ENCODE measurements around the gene SLC39A2. TPM values are rescaled to one million over a fixed set of nuclear protein-coding genes. Genes with fewer than 3 reads are reported as not detected.
"Not testable (repeated sequence)": the region's sequence is repeated elsewhere in the genome, so short reads cannot be mapped to it uniquely, and the experiment has no call there.

The SLC39A2 gene
- total RNA-seq, 1 donor from 2014 or later: not detected

DNA sequence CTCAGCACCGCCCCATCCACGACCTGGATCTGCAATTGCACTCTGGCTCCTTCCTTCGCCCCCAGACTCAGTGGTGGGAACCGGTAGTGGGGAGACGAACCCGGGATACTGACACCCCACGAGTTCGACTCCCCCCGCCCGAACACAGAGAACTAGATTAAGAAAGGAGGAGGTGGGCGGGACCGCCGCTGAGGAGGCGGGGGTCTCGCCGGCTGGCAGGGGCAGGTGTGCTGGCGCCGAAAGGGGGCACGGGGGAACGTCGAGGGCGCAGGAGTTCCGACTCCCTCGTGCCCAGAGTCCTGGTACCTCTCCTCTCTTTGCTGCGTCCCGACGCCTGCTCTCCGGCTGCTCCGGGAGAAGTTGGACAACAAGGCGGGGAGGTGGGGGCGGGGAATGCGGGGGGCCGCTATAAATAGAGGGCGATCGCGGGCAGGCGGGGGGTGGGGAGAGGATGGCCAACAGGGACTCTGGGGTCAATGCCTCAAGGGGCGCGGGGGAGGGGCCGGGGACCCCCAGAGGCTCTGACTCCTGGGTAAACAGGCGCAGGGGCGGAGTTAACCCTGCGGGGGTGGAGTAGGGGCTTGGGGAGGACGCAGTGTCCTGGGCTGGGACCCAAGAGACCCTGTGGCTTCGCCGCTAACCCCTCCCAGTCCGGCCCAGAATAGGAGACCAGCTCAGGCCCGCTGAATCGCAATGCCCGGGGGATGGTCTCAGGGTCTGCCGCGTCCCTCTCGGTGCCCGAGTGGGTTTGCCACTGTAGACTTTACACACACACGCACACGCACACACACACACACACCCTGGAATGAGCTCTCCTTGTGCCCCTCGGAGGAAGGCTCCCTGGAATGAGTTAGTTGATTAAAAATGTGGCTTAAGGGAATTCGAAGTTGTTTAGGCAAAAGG lies 26.5 kb downstream of the SLC39A2 start:
- DNase-seq: peak; percentile 60

DNA sequence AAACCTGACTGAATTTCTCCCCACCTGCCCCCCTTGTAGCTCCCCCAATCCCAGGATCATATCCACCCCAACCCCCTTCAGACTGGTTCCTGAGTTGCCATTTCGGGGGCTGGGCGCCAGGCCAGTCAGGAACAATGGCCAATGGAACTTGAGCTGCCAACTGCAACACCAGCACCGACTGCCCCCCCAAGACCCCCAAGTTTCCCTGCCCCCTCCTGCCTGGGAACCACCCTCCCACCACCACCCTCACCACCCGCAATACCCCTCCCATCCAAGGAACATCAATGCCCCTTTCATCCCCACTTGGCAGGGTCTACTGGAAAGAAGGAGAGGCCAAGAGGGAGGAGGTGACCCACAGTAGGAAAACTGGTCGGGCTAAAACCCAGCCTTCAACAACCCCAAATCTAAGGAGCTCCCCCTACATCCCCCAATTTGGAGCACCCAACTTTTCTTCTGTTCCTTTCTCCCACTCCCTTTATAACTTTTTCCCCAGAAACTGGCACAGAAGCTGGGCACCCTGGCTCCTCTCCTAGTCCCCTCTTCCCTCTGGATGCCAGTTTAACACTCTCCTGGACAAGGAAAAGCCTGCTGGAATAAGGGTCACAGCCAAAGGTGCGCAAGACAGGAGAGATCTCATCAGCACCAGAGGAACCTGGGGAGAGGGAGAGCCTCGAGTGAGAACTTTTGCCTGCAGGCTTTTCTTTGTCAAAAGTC lies 27.3 kb downstream of the SLC39A2 start:
- peak; percentile 67 for DNase-seq

DNA sequence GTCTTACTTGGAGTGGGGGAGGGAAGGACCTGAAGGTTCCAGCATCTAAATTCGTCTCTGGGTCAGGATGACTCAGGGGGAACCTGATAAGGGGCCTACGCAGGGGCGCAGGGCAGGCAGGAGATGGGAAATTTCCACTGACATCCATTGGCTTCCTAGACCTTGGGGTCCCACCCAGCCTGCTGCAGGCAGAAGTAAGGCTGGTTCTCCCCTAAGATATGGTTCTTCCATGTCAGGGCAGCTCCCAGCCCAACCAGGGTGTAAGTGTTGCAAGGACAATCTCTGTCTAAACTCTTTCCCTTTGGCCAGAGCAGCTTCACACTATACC lies 27.9 kb downstream of the SLC39A2 start:
- DNase-seq: no peak

DNA sequence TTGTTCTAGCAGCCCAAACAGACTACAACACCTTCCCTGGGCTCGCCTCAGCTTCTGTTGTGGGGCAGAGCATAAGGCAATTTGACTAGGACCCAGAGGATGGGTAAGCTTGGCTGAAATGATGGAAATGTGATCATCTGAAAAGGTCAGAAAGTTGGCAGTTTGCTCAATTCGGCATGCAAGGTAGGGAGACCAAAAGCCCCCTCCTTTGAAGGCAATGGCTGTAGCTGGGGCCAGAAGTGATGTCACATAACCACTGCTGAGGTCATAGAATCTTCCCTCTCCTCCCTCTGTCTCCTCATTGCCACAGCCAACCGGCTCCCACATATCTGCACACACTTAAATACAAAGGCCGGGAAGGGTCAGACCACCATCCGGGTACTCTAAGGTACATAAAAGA lies 30.8 kb downstream of the SLC39A2 start, which contains the start of gene TPPP2:
Gene TPPP2 (plus strand): TSS at position 301 of the 400 bp plus-strand sequence. CDS start 365 bp downstream, outside the sequence.
- DNase-seq: no peak

DNA sequence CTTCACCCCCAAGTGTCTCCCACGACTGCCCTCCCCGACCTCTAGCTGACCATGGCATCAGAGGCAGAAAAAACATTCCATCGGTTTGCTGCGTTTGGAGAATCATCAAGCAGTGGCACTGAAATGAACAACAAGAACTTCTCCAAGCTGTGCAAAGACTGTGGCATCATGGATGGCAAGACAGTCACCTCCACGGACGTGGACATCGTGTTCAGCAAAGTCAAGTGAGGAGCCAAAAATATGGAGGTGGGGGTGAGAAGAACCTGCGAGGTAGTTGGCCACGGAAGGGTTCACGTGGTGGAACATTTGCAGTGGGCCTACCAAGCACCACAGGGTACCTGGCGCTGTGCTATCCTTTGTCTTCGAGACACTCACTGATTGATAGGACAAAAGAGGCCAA lies 31.4 kb downstream of the SLC39A2 start:
- DNase-seq: no peak

DNA sequence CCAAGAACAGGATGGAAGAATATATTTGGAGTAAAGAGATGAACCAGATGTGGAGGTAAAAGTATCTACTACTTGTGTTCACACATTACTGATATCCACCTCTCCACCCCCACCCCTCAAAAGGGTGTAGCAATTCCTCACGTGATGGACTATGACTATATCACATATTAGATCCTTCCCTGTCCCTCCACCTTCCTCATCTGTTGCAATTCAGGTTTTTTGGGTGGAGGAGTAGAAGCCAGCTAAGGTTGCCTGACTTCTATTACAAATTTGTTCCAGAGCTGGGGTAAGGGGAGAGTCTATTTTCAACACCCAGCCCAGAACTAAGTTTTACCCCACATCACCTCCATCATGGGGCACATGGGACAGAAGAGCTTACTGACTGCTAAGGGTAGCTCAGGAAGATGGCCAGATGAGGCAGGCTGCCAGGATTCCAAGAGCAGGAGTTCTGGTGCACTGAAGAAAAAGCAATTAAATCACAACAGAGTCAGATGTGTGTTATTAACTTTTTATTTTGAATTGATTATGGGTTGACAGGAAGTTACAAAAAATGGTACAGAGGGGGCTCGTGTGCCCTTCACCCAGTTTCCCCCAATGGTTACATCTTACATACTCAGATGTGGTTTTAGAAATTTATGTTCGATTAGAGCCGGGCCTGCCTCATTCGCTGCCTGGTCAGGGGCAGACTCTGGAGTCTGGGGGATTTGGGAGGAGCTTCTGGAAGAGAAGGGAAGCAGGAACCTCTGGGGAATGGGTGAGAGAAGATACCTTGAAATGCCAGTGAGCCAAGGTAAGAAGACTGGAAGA lies 33.4 kb downstream of the SLC39A2 start:
- no peak for DNase-seq

DNA sequence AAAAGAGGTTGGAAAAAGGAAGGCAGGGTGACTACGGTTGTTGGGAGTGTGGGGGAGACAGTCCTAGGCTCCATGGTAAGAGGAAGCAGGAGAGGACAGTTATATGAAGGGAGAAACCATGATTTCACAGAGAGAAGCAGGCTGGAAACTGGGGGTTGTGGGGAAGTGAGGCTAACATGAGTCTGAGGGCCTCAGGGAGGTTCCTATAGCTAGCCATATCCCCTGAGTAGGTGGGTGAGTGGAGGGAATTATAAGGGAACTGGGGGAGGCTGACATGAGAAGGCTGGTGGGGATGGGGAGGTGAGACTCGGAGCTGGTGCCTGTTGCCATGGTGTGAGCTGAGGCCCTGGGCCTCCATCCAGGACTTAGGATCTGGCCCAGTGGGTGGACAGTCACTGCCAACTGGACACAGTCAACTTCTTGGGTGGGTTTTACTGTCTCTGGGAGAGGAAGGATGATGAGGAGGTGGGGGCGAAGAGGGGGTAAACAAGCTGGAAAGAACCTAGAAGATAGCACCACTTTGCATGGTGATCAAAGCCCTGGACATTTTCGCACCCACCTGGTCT lies 34.1 kb downstream of the SLC39A2 start:
- no peak for DNase-seq

DNA sequence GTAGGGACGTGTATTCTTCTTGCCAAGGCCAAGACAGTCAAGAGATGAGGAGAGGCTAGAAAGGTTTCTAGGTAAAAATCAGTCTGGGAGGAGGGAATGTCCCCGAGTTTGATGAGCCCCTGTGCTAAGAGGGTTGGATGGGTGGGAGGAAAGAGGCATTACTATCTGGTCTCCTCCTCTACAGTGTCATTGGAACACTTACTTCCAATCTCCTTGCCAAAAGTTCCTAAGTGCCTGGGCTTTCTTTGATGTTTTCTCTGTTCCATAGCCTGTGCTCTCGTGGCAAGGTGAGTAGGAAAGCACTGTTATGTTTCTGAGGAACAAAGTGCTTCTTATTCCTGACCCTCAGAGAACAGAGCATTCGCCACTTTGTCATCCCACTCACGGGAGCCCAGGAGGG lies 35.6 kb downstream of the SLC39A2 start, which contains the start of gene RNASE13:
Gene RNASE13 (minus strand): TSS at position 101 of the 400 bp plus-strand sequence. CDS start 519 bp downstream, outside the sequence.
- DNase-seq: no peak

DNA sequence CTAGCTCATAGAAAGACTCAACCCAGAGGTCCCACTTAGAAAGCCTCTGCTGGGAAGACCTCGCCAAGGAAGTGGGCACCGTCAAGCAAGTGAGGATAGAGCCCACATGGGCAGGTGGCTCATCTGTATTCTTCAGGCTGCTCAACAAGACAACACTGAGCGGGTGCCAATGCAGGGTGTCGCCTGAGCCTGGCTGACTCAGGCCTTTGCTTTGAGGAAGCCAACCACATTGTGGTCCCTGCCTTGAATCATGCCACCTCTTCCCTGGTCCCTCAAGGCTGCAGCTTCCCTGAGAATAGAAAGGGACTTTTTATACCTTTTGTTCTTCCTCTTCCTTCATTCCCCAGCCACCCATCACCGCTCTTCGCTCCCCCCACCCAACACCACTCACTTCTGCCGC lies 37.7 kb downstream of the SLC39A2 start:
- DNase-seq: no peak

DNA sequence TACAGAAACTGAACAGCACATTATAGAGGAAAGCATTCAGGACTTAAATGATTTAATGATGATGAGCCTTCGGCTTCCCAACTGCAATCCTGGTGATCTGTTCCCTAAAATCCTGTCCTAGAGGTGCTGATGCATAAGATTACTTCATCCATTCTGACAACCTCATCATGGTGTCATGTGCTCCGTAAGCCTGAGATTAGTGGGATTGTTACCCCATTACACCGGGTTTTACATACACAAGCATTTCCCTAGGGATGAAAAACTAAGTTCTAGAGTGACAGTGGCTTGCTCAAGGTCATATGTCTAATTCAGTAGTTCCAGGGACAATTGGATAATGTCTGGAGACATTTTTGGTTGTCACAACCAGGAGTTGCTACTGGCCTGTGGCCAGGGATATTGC lies 38.1 kb downstream of the SLC39A2 start:
- DNase-seq: no peak

DNA sequence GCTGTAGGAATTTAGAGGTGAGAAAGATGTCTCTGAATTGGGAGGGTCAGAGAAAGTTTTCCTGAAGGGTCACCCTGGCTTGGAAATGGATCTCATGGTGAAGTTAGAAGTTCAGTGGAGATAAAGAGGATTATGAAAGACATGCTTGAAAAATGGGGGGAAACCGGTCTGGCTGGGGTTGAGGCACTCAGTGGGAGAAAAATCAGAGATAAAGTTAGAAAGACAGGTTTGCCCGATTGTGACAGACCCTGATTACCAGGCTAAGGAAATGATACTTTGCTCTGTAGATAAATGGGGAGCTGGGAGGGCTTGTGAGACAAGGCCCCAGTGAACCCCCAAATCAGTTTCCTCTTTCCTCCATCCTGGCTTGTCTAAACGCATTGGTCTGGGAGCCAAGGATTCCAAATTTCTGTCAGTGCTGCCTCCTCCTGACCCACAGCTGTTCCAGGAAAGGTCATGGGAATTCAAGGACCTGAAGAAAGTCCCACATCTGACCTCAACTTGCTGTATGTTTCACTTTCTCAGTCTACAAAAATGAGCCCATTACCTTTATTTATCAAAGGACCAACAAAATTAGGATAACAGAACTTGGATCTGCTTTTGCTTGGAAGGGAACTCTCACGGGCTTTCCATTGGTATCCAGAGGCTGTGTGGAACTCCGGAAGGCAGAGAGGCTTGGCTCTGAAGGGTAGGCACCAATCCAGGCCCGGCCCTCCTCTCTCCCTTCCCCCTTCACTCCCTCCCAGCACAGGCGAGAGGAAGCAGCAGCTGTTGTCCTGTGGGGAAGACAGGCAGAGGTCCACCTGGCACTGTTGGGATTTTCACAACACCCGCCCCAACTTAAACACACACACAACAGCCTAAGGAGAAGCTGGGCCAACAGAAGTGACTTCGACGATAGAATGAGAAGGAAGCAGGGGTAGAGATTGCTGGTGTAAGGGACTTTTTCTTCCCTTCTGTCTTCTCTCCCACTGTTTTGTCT lies 39.6 kb downstream of the SLC39A2 start:
- peak; percentile 76 for DNase-seq

DNA sequence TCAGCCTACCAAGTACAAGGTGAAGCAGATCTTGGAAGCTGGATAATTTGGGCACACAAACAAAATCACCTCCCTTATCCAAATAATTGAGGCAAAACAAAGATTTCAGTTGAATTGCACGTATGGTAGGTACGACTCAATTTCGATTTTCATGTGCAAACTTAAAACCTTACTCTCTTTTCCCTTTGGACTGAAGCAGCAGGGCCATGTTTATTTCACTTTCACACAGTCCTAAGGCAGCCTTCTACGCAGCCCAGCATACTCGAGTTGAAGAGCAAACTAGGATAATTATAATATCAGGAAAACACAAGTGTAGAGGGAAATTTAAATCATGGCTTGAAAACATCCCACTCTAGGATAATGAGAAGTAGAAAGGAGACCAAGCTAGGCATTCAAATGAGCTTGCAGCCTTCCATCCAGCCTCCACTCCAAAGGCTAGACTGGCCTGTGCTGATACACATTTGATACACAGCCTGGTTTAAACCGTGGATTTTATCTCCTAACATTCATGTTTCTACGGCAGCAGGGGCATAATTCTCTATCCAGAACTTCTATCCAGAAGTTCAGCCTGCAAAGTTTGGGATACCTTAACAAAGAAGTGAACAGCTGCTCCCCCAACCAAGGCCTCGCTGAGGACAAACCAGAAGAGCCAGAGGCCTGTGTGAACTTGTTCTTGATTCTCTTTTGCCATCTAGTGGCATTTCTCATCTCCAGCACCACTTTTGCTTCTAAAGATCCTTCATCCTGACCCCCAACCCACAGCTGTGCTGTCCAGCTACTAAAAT lies 40.7 kb downstream of the SLC39A2 start:
- DNase-seq: no peak

DNA sequence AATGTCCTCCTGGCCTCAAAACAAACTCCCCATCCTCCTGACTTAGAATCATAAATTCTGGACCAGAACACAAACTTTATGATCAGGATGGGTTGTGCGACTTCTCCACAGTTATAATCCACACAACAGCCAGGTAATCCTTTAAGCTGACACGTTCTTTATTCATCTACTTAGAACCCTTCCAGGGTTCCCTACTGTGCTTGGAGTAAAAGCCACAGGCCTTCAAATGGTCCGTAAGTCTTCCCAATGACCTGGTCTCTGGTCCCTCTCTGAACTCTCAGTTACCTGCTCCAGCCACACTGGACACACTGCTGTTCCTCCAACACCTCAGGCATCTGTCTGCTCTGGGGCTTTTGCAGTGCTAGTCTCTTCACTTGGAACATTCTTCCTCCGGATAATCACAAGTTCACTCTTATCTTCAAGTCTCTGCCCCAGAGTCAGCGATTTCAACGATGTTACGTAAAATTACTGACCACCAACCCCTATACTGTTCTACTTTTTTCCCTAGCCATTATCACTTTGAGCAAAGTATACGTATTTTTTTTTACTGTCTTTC lies 41.4 kb downstream of the SLC39A2 start:
- DNase-seq: no peak

DNA sequence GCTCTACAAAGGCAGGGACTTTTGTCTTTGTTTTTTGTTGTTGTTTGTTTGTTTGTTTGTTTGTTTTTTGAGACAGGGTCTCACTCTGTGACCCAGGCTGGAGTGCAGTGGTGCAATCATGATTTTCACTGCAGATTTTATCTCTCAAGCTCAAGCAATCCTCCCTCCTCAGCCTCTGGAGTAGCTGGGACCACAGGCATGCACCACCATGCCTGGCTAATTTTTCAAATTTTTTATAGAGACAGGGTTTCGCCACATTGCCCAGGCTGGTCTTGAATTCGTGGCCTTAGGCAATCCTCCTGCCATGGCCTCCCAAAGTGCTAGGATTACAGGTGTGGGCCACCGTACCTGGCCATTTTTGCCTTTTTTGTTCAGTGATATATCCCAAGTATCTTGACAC lies 41.8 kb downstream of the SLC39A2 start:
- DNase-seq: not testable (repeated sequence)

DNA sequence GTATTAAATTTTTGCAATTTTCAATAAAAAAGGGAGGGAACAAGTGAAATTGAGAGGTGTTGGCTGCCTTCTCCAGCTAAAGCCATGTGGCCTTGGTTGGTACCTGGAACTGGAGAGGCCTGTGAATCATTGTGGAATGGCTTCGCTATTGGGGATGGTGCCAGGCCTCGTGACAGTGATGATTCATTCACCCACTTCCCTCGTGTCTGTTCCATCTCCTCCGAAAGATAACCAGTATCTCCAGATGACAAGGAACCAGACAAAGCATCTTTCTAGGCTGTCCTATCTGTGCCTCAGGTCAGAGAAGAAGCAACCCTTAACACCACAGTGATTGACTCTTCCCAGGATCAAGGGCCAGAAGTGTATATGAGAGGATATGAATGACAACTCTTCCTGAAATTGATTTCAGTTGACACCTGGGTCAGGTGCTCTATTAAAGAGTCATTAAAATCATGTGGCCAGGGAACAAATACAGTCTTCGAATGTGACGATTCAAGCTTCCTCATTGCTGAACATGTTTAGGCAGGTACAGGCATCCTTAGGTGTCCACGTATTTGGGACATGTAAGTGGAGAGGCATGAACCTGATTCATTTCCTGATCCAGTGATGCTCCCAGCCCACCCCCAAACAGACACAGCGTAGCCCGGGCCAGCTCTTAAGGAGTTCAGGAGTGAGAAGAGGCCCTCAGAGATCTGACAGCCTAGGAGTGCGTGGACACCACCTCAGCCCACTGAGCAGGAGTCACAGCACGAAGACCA lies 42.8 kb downstream of the SLC39A2 start, which contains the start of gene RNASE7:
Gene RNASE7 (plus strand): TSS at position 687 of the 758 bp plus-strand sequence. CDS start 631 bp downstream, outside the sequence.
- peak; percentile 5 for DNase-seq

DNA sequence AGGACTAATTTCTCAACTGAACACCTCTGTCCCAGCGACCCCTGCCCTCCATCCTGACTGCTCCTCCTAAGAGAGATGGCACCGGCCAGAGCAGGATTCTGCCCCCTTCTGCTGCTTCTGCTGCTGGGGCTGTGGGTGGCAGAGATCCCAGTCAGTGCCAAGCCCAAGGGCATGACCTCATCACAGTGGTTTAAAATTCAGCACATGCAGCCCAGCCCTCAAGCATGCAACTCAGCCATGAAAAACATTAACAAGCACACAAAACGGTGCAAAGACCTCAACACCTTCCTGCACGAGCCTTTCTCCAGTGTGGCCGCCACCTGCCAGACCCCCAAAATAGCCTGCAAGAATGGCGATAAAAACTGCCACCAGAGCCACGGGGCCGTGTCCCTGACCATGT lies 43.8 kb downstream of the SLC39A2 start:
- peak; percentile 27 for DNase-seq

DNA sequence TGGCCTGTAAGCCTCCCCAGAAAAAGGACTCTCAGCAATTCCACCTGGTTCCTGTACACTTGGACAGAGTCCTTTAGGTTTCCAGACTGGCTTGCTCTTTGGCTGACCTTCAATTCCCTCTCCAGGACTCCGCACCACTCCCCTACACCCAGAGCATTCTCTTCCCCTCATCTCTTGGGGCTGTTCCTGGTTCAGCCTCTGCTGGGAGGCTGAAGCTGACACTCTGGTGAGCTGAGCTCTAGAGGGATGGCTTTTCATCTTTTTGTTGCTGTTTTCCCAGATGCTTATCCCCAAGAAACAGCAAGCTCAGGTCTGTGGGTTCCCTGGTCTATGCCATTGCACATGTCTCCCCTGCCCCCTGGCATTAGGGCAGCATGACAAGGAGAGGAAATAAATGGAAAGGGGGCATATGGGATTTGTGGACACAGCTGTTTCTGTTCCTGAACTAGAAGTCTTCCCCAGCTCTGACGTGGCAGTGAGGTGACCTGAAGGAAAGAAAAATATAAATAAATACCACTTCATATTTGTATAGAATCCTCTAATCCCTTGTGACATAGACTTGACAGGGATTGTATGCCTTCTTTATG lies 44.4 kb downstream of the SLC39A2 start:
- DNase-seq: no peak

DNA sequence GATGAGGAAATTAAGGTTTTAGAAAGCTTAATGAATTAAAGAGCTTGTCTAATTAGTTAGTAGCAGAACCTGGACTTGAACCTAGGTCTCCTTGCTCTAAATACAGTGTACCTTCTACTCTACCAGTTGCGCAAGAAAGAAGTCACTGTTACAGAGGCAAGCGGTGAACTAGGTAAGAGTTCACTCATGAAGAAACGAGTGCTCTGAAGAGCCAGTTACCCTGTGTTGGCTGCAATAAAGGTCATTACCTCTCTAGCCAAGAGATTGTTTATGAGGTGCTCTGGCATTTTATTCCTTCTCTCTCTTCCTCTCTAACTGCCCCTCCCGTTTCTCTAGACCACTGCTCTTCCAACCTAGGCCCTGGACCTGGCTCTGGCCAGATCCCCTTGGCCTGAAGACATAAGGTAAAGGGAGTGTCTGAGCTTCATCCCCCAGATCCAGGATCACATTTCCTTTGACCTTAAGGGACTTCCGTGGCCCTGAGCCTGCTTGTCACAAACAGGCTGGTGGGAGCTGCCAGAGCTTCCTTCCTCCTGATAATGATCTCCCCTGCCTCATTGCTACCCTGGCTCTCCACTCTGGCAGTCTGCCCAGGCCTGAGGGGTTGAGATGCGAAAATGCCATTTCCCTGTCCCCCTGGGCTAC lies 45.0 kb downstream of the SLC39A2 start:
- DNase-seq: no peak

All from occipital lobe (tissue), 2 donors.